Activated CD8-positive, alpha-beta memory T cell treated with anti-CD3 and anti-CD28 coated beads, Interleukin-2, amount 50 U/mL, for 24 hours (primary cell): Measurements from ENCODE around the gene LNP1.
"Not testable (repeated sequence)": the region's sequence is repeated elsewhere in the genome, so short reads cannot be mapped to it uniquely, and the experiment has no call there.

Experiments used
- DNase-seq: peaks from one replicate; pipeline ENCODE4 v3.0.0-alpha.2; 2020; ENCODE audit errors: extremely low read depth

LNP1 gene

DNA sequence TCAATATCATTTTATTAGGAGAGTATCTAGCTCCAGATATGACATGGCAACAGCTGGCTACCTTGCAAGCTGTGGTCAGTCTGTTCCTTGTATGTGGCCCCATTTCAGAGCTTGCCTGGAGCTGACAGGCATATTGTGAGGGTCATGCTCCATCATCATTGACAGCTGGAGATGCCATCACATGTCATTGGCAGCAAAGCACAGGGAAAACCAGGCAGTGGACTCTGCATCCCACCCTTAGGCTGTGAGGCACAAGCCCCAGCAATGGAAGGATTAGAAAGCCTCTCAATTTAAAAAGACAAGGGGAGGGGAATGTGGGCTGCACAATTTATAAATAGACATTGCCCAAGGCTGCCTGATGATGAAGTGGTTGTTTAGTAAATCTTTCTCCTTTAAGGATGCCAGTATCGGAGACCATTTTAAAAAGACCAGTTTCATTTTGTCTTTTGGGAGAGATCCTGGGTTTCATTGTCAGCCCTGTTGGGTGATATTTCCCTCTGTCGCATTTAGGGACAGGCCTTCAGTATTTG is 27.9 kb downstream of the LNP1 start:
- DNase-seq = no peak

DNA sequence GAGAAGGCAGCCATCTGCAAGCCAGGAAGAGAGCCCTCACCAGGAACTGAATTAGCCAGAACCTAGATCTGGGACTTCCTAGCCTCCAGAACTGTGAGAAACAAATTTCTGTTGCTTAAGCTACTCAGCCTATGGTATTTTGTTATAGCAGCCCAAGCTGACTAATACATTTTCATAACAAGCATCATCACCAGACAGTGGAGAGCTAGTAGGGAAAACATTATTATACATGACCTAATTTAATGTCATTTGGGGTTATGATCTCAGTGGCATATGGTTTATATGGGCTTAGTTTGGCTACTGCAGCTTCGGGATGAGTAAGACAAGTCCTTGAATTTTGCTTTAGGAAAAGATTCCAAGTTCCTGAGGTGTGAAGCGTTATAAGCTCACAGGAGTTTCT is 35.6 kb downstream of the LNP1 start:
- no peak for DNase-seq

- DNase-seq = no peak
Measured at GRCh38 chr3:100437721-100438622, 36.6 kb downstream of the LNP1 start.

DNA sequence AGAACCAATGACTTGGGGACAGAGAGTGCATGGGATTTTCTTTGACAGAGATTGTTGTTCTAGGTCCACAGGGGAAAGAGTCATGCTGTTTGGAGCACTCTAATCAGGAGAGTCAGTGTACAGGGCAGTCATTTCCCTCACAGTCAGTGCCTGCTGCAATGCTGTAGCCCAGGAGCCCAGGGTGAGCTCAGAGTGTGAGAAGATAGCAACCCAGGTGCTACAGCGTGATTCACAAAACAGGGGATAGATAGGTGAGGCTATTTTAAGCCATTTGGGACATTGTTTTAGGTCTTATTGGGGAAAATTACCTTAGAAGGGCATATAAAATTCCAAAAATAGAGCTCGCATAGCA is 37.3 kb downstream of the LNP1 start:
- no peak for DNase-seq

- no peak for DNase-seq
Measured at GRCh38 chr3:100440895-100441294, 39.6 kb downstream of the LNP1 start.

- DNase-seq = no peak
Measured at GRCh38 chr3:100443690-100444089, 42.4 kb downstream of the LNP1 start.

GRCh38 chr3:100447067-100447466 is 45.7 kb downstream of the LNP1 start:
- not testable (repeated sequence) for DNase-seq

DNA sequence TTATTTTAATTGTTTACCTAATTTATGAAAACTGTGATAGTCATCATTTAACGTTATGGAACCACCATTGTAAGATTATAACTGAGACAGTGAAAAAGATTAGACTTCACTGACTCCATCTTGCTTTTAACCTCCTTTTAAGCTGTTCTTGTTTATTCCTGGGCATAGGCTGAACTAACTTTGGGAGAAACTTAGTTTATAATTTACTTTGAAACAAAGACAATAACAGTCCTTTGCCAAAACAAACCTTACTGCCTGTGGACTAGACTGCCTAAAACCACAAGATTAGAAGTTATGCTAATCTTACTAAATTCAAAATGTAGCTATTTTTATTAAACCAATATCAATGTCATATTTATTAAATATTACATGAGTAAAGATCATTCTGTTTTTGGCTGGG is 46.7 kb downstream of the LNP1 start:
- DNase-seq = no peak

- no peak for DNase-seq
Measured at GRCh38 chr3:100449214-100449613, 47.9 kb downstream of the LNP1 start.

- no peak for DNase-seq
Measured at GRCh38 chr3:100454677-100455076, 53.3 kb downstream of the LNP1 start.

DNA sequence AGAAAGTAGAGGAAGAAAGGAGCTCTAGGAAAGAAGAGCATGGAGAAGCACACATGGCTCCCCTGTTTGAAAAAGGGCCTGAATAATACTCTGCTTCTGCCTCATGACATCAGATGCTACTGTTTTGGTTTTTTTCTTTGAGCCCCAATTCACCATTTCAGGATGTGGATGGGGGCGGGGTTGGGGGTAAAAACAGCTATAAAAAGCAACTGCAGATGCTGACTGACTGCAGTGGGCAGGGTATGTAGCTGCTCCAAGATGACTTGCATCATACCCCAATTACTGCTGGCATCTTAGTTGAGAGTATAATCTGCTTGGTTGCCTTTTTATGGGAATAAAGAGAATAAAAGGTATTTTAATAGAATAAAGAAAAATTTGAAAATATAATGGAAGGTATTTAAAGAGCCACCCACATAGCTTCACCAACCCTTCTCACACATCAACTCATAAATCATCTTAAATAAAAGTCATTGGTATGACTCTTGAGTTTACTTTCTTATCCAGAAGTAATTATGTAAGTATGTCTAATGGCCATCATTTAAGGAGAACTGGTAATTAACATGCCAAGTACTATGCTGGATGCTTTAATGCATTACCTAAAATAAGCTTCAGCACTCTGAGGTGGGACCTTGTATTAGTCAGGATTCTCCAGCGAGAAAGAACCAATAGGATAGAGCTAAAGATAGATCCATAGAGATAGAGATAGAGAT is 54.7 kb downstream of the LNP1 start:
- DNase-seq = no peak

GRCh38 chr3:100456745-100457144 is 55.4 kb downstream of the LNP1 start:
- no peak for DNase-seq

DNA sequence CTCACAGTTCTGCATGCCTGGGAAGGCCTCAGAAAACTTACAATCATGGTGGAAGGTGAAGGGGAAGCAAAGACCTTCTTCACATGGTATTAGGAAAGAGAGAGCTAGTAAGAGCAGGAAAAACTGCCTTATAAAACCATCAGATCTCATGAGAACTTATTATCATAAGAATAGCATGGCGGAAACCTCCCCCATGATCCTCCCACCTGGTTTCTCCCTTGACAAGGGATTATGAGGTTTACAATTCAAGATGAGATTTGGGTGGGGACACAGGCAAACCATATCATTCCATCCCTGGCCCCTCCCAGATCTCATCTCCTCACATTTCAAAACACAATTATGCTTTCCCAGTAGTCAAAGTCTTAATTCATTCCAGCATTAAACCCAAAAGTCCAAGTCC is 56.5 kb downstream of the LNP1 start:
- DNase-seq = no peak

GRCh38 chr3:100458814-100459213 is 57.5 kb downstream of the LNP1 start:
- no peak for DNase-seq

GRCh38 chr3:100463002-100463401 is 61.7 kb downstream of the LNP1 start:
- no peak for DNase-seq

GRCh38 chr3:100463646-100464155 is 62.4 kb downstream of the LNP1 start:
- DNase-seq = no peak

DNA sequence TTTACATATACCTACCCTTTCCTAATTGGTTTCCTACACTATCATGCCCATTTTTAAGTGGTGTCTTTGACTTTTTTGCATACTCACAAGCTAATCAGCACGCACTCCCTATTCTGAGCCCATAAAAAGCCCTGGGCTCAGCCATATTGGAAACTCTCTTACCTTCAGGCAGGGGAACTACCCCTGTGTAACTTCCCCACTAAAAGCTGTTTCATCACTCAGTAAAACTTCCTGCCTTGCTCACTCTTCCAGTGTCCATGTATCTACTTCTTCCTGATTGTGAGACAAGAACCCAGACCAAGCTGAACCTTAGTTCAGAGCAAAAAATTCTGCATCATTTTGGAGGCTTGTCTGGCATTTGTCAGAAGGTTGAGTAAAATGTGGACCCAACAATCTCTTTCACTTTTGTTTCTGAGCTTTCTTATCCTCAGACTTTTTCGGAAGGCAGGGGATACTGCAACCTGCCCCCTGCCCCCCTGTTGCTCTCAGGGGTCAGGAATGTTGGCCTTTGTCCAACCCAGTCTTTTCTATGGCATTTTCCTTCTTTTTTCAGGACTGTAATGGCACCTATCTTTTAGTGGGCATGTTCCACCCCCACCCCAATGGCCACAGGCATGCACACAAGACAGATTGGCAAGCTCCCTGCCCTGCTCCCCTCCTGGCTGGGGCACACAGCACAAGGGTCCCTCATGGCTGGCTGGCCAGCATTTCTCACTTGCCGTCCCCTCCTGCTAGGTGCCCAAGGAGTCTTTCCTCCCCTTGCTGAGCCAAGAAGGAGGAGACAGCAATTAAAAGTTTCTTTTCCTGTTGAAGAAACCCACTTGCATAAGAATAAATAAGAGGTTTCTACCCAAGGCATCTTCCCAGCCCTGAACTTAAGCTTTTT is 64.8 kb downstream of the LNP1 start:
- no peak for DNase-seq

DNA sequence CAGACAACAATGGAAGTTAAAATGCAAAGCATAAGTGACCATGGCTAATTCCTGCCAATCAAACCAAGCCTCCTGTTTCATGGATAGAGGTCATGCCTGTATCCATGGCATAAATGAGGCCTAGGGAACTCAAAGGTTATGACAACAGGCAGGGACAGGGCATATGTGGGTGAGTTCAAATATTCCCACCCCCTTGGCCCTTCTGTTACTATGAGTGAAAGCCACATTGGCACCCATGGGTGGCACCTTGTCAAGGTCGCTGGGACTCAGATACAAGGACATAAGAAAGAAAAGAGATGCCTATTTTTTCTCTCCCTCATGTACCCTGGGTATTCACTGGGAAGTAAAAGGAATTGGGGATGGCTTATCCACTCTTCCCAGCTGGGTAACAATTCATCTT is 65.8 kb downstream of the LNP1 start:
- no peak for DNase-seq

DNA sequence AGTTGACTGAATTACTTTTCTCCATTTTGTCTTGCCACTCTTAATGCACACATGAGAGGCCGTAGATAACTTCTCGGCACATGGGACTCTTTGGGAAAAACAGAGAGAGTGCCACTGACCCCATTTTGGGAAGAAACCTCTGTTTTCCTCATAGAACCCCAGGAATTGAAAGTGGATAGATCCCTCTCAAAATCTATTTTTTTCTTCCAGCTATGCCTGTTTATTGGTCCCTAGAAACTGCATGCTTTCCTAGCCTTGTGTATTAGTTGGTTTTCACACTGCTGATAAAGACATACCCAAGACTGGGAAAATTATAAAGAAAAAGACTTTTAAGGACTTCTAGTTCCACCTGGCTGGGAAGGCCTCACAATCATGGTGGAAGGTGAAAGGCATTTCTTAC is 67.3 kb downstream of the LNP1 start:
- no peak for DNase-seq

- no peak for DNase-seq
Measured at GRCh38 chr3:100470951-100471350, 69.6 kb downstream of the LNP1 start.

DNA sequence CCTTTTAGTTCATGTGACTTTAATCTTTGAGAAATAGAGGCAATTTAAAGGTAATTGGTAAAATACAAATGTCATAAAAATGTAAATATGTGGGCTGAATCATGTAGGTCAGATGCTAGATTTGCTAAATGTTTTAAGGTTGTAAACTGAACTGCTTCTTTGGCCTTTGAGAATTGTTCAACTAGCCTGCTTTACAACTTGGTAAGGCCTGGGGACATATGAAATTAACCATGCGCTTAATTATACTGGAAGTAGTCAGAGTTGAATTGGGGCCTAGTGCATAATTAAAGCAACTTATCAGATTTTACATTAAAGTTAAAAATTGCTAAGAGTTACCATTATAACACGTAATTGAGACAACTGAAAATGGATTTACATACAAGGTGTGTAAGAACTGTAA is 70.1 kb downstream of the LNP1 start:
- no peak for DNase-seq

- not testable (repeated sequence) for DNase-seq
Measured at GRCh38 chr3:100477851-100478360, 76.6 kb downstream of the LNP1 start.
